ENCODE data around the gene PTPRS. TPM values are rescaled to one million over a fixed set of nuclear protein-coding genes. Genes with fewer than 3 reads are reported as not detected.

PTPRS gene
- total RNA-seq, 1 donor from 2014 or later = 125 TPM

- Mint-ChIP-seq H3K4me1 (ENCODE audit: low read depth, unreplicated experiment) (peaks cover 2% of the 10 kb centered on the region), H3K9me3 (ENCODE audit: unreplicated experiment) (no peaks in the 10 kb centered on the region), H3K4me3 (ENCODE audit: unreplicated experiment) (no peak overlapping the region), H3K27ac (ENCODE audit: unreplicated experiment) (no peak overlapping the region), H3K36me3 (ENCODE audit: low read depth, unreplicated experiment) (no peaks in the 10 kb centered on the region), H3K27me3 (ENCODE audit: low read depth, unreplicated experiment) (peaks cover 6% of the 10 kb centered on the region)
- Histone ChIP-seq H3K79me2 (ENCODE audit: insufficient read depth, low read length) (peaks cover 15% of the 10 kb centered on the region), H3K4me3 (ENCODE audit: insufficient read depth, low read depth, low read length) (no peak overlapping the region), H3K36me3 (ENCODE audit: insufficient read depth, low read length) (no peaks in the 10 kb centered on the region), H3K4me1 (ENCODE audit: insufficient read depth, low read length) (no peaks in the 10 kb centered on the region), H3K4me2 (ENCODE audit: low read length) (no peak overlapping the region), H3K9me3 (ENCODE audit: insufficient read depth, low read depth, low read length) (no peaks in the 10 kb centered on the region), H2AFZ (ENCODE audit: low read depth, low read length) (no peak overlapping the region), H4K20me1 (ENCODE audit: insufficient read depth, low read length) (peaks cover 91% of the 10 kb centered on the region), H3K27ac (ENCODE audit: low read depth, low read length) (no peak overlapping the region), H3K27me3 (ENCODE audit: insufficient read depth, low read length) (no peaks in the 10 kb centered on the region), H3K9ac (ENCODE audit: low read length) (no peak overlapping the region)
- DNase-seq (ENCODE audit: low read depth) (no peak), FAIRE-seq (no peak)
- TF ChIP-seq CTCF (IDR thresholded peaks at IDR 0.05; ENCODE audit: insufficient read depth, low read depth, low read length) = no peak
These were observed 24.5 kb downstream of the PTPRS start for GRCh38 chr19:5316138-5316537.

- Histone ChIP-seq H4K20me1 (ENCODE audit: insufficient read depth, low read length) (peaks cover 90% of the 10 kb centered on the region), H3K4me2 (ENCODE audit: low read length) (no peak overlapping the region), H2AFZ (ENCODE audit: low read depth, low read length) (no peak overlapping the region), H3K79me2 (ENCODE audit: insufficient read depth, low read length) (peaks cover 15% of the 10 kb centered on the region), H3K4me1 (ENCODE audit: insufficient read depth, low read length) (no peaks in the 10 kb centered on the region), H3K36me3 (ENCODE audit: insufficient read depth, low read length) (no peaks in the 10 kb centered on the region), H3K4me3 (ENCODE audit: insufficient read depth, low read depth, low read length) (no peak overlapping the region), H3K9ac (ENCODE audit: low read length) (no peak overlapping the region), H3K27ac (ENCODE audit: low read depth, low read length) (no peak overlapping the region), H3K27me3 (ENCODE audit: insufficient read depth, low read length) (no peaks in the 10 kb centered on the region), H3K9me3 (ENCODE audit: insufficient read depth, low read depth, low read length) (no peaks in the 10 kb centered on the region)
- TF ChIP-seq CTCF (IDR thresholded peaks at IDR 0.05; ENCODE audit: insufficient read depth, low read depth, low read length) (no peak), EZH2 (IDR thresholded peaks at IDR 0.05; ENCODE audit: insufficient read depth, low read length) (no peak)
- no peak for FAIRE-seq
- Mint-ChIP-seq H3K27me3 (ENCODE audit: low read depth, unreplicated experiment) (peaks cover 7% of the 10 kb centered on the region), H3K4me1 (ENCODE audit: low read depth, unreplicated experiment) (peaks cover 2% of the 10 kb centered on the region), H3K9me3 (ENCODE audit: unreplicated experiment) (no peaks in the 10 kb centered on the region), H3K4me3 (ENCODE audit: unreplicated experiment) (no peak overlapping the region), H3K36me3 (ENCODE audit: low read depth, unreplicated experiment) (peaks cover 2% of the 10 kb centered on the region), H3K27ac (ENCODE audit: unreplicated experiment) (no peak overlapping the region)
- DNase-seq (ENCODE audit: low read depth) = no peak
These were observed 25.7 kb downstream of the PTPRS start for GRCh38 chr19:5314907-5315298.

- no peak overlapping the region for H3K9ac ChIP-seq (ENCODE audit: low read length)
- DNase-seq (ENCODE audit: low read depth) (no peak), FAIRE-seq (no peak)
- H3K36me3 ChIP-seq (ENCODE audit: insufficient read depth, low read length) = no peaks in the 10 kb centered on the region
- H3K27ac Mint-ChIP-seq (ENCODE audit: unreplicated experiment) = no peak overlapping the region
- H3K27me3 Mint-ChIP-seq (ENCODE audit: low read depth, unreplicated experiment) = peaks cover 10% of the 10 kb centered on the region
- H3K4me3 ChIP-seq (ENCODE audit: insufficient read depth, low read depth, low read length) = no peak overlapping the region
- H3K4me1 Mint-ChIP-seq (ENCODE audit: low read depth, unreplicated experiment) = peaks cover 3% of the 10 kb centered on the region
- H3K4me1 ChIP-seq (ENCODE audit: insufficient read depth, low read length) = no peaks in the 10 kb centered on the region
- no peaks in the 10 kb centered on the region for H3K9me3 ChIP-seq (ENCODE audit: insufficient read depth, low read depth, low read length)
- peaks cover 11% of the 10 kb centered on the region for H3K79me2 ChIP-seq (ENCODE audit: insufficient read depth, low read length)
- no peak overlapping the region for H3K4me3 Mint-ChIP-seq (ENCODE audit: unreplicated experiment)
- H3K27me3 ChIP-seq (ENCODE audit: insufficient read depth, low read length) = no peaks in the 10 kb centered on the region
- no peak overlapping the region for H2AFZ ChIP-seq (ENCODE audit: low read depth, low read length)
- no peak for TF ChIP-seq EZH2 (IDR thresholded peaks at IDR 0.05; ENCODE audit: insufficient read depth, low read length)
- no peak for TF ChIP-seq CTCF (IDR thresholded peaks at IDR 0.05; ENCODE audit: insufficient read depth, low read depth, low read length)
- H4K20me1 ChIP-seq (ENCODE audit: insufficient read depth, low read length) = peaks cover 90% of the 10 kb centered on the region
- H3K4me2 ChIP-seq (ENCODE audit: low read length) = no peak overlapping the region
- H3K9me3 Mint-ChIP-seq (ENCODE audit: unreplicated experiment) = no peaks in the 10 kb centered on the region
- no peak overlapping the region for H3K27ac ChIP-seq (ENCODE audit: low read depth, low read length)
- H3K36me3 Mint-ChIP-seq (ENCODE audit: low read depth, unreplicated experiment) = peaks cover 2% of the 10 kb centered on the region
These were observed 26.4 kb downstream of the PTPRS start for GRCh38 chr19:5314012-5314906.
